Measurements from ENCODE around the gene SUN5. TPM values are rescaled to one million over a fixed set of nuclear protein-coding genes. Genes with fewer than 3 reads are reported as not detected.
"Not testable (repeated sequence)": the region's sequence is repeated elsewhere in the genome, so short reads cannot be mapped to it uniquely, and the experiment has no call there.

SUN5 gene, protein sequence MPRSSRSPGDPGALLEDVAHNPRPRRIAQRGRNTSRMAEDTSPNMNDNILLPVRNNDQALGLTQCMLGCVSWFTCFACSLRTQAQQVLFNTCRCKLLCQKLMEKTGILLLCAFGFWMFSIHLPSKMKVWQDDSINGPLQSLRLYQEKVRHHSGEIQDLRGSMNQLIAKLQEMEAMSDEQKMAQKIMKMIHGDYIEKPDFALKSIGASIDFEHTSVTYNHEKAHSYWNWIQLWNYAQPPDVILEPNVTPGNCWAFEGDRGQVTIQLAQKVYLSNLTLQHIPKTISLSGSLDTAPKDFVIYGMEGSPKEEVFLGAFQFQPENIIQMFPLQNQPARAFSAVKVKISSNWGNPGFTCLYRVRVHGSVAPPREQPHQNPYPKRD
- not detected for total RNA-seq

DNA sequence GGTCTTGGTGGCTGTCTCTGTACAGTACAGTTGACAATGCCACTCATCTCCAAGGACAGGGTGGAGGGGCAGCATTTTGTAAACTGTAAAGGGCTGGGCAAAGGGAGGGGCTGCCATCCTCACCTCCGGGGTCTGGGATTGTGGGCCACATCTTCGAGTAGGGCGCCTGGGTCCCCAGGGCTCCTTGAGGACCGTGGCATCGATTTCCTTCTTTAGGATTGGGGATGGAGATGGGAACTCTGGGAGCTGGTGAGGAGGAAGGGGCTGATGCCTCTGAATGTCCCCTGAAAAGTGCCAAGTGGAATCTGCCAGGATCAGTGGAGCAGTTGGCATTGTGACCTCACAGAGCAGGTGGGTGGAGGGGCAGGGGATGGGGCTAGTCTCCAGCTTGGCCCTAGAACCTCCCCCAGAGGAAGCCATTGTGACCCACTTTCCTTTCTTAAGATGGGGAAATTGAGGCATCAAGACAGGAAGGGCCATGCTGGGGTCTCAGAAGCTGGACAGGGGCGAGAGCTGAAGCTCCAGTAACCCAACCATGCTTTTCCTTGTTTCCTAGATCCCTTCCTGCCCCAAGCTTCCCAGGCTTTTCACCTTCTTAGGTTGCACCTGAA is at the start of gene SUN5:
Gene SUN5, minus strand, starts transcription at position 293 of the 611 bp plus-strand sequence. Its CDS starts 93 bp downstream, at position 200.
- no peak for DNase-seq

DNA sequence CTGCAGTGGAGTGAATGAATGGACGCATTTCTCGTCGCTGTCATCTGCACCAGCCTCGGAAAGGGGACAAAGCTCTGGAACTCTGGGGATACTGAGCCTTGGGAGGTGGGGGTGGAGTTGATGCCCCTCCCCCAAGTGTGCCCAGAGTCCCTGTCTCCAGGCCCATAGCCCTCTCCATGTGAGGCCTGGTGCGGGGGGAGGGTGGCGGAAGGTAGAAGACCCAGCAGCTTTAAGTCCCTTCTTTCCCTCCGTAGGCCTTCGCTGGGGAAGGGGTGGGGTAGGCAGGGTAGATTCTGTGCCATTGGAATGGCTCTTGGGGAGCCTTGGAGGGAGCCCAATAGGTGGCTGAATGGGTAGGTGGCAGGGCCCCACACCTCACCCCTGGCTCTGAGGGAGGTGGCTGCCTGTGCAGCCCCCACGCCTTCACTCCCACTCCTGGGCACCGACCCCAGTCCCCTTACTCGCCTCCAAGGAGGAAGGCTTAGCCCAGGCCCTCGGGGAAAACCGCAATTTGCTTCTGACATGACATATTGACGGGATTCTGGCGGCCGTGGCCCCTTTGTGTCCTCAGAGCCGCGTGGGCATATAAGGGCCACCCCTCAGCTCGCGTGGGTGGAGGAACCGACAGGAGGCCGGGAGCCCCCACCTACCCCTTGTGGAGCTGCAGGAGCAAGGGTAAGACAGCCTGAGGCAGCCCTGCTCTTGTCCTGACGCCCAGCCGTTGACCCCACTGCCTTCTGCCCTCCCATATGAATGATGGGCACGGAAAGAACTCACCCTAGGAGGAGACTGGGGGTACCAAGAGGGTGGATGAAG is 49.3 kb upstream of the SUN5 start, which contains the start of gene BPIFB3:
Gene BPIFB3, plus strand, starts transcription at position 613 of the 816 bp plus-strand sequence. CDS start 1,533 bp downstream, outside the sequence.
- DNase-seq, result no peak

DNA sequence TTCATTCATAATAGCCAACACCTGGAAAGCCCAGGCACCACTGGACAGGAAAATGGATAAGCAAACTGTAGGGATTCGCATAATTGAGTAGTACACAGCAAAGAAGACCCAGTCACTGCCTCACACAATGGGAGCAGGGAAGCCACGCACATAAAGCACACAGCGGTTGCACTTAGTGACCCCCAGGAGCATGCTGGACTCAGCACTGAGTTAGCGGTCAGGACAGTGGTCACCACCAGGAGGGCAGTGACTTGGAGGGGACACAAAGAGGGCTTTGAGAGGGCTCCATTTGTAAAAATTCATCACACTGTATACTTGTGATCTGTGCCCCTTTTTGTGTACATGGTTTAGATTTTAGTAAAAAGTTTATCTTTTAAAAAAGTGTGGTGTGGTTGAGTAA is 47.1 kb upstream of the SUN5 start:
- no peak for DNase-seq

DNA sequence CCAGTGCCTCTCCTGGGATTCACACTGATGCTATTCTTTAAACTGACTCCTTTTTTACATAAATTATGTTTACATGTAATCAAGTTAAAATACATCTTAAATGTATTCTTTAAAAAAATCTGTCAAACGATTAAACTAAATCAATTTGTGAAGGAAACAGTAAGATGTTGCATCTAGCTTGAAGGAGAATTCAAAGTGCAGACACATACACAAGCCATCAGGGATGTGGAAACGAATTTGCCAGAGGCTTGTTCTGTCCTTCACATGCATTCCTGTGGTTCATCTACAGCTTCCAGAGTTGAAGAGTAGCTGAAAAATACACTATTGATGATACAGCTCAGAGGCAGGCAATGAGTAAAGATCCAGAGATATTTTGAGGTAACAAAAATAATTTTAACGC is 42.2 kb upstream of the SUN5 start:
- DNase-seq, result no peak

DNA sequence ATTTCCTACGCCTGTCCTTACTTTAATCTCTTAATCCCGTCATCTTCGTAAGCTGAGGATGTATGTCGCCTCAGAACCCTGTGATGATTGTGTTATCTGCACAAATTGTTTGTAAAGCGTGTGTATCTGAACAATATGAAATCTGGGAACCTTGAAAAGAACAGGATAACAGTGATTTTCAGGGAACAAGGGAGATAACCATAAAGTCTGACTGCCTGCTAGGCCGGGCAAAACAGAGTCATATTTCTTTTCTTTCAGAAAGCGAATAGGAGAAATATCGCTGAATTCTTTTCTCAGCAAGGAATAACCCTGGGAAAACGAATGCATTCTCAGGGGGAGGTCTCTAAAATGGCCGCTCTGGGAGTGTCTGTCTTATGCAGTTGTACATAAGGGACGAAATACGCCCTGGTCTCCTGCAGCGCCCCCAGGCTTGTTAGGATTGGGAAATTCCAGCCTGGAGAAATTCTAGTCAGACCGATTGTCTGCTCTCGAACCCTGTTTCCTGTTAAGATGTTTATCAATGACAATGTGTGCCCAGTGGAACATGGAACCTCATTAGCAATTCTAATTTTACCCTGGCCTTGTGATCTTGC is 41.0 kb upstream of the SUN5 start:
- DNase-seq, result not testable (repeated sequence)

DNA sequence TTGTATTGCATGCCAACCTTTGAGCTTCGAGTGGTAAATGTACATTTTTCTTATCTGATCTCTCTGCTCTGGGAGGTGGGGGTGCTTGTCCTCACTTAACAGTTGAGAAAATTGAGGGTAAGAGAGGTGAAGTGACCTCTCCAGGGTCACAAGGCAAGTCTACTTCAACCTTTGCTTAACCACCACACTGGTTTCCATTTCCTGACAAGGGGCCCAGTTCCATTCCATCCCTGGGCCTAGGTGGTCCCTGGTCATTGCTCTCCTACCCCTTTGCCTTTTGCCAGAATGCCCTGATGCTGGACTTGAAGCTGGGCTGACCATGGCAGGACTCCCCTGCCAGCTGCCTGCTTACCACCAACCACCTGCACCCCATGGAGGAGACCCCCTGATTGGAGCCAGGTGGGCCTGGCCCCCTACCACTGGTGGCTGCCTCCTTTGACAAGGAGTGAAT is 39.5 kb upstream of the SUN5 start:
- DNase-seq, result no peak

DNA sequence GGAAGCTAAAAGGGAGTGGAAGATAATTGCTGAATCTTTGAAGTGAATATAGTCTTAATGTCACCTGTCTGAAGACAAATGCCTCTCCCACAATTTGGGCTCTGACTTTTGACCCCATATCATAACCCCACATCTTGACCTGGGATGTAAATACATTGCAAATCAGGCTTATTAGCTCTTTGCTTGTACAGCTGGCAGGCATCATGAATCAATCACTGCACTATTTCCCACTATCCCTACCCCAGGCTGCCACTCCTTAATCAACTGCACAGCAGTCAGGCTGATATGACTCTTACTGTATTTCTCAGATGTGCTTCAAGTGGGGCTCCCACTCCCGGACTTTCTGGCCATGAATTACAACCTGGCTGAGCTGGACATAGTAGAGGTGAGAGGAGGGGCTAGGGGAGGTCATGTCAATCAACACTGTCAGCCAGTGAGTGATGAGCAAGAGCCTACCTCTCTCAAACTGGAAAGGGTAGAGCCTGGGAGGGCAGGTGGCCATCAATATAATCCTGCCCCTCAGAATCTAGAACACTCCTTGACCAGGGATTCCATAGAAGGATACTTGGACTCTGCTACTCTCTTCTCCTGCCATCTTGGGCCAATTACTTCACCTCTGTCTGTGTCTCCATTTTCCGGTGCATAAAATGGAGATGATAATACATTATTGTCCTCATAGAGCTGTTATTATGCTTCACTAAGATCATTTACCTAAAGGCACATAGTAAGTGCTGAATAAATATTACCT is 38.9 kb upstream of the SUN5 start:
- DNase-seq, result no peak

DNA sequence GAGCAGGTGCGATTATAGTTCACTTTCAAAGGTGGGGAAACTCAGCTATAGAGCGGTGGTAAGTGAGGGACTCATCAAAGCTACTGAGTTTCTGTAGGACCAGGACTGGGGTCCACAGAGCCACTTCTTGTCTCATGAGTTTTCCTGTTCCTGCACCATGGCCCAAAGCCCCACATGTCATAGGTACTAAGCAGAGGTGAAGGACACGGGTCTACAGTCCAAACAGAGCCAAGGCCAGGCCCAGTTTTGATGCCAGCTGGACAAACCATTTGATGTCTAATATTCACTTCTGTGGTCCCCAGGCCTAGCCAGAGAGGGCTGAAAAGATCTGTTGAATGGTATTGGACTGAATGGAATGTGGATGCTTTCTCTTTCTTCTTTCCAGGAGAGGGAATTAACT is 38.2 kb upstream of the SUN5 start:
- no peak for DNase-seq

DNA sequence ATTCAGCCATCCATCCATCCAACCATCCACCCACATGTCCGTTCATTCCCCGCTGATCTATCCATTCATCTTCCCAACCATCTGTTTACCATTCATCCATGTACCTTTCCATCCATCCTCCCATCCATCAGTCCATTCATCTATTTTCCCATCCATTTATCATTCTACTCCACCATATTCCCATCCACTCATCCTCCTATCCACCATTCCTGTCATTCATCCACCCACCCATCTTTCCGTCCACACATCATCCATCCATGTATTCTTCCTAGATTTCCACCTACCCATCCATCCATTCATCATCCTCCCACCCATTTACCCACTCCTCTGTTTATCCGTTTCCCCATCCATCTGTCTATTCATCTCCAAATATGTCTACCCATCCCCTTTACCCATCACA is 34.0 kb upstream of the SUN5 start:
- no peak for DNase-seq

DNA sequence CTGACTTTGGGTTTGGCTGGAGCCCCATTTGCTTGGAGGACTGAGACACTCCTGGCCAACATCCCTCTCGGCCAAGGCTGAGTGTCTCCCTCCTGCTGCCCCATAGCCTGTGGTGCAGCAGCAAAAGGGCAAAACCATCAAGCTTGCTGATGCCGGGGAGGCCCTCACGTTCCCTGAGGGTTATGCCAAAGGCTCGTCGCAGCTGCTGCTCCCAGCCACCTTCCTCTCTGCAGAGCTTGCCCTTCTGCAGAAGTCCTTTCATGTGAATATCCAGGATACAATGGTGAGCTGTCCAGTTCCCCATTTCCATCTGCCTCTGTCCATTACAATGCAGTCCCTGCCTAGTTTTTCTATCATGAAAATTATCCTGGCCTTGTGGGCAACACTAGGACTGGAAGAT is 33.2 kb upstream of the SUN5 start:
- no peak for DNase-seq

DNA sequence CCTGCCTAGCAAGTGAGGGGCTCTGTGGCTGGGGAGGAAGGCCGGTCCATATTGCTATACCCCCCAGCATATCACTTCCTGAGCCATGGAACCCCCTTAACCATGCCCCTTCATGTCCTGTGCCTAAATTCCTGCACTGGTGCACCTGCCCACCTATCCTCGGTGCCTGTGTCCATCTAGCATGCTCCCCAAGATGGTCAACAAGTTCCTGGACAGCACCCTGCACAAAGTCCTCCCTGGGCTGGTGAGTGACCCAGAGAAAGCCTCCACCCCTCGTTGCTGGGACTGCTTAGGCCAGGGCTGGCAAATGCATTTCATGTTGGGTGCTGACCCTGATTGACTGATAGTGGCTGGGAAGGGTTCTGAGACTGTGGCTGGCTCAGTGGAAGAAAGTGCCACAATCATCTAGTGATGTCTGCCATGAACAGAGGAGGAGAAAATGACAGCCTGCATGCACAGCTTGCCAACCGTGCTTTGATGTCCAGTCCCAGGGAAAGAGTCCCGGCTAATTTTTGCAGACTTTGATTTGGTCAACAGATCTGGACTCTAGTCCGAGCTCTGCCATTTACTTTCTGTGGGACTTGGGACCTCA is 30.8 kb upstream of the SUN5 start:
- DNase-seq, result no peak

DNA sequence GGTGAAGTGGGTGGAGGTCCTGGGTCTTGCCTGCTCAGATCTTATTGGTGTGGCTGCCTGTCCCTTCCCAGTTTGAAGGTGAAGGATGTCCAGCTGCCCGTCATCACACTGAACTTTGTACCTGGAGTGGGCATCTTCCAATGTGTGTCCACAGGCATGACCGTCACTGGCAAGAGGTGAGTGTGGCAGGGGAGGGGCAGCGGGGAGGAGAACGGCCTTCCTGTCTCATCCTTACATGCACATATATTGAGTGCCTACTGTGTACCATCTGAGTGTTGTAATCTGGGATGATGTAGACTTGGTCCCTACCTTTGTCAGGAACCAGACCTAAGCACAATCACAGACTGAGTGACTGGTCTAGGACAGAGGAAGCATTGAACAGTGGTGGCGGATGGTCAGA is 29.9 kb upstream of the SUN5 start:
- DNase-seq, result no peak

DNA sequence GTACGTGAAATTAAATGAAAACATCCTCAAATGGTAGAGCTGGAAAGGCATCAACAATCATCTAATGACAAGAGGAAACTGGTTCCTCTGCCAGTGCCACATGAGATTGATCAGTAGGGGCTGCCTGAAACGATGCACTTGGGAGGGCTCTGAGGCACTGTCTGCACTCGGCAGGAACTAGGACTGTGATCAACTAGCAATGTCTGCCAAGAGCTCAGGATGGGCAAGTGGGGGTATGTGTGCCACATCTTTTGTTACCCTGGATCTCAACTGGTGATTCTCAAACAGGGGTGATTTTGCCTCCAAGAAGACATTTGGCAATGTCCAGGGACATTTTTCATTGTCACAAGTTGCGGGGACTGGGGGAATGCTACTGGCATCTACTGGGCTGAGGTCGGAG is 29.1 kb upstream of the SUN5 start:
- DNase-seq, result no peak

DNA sequence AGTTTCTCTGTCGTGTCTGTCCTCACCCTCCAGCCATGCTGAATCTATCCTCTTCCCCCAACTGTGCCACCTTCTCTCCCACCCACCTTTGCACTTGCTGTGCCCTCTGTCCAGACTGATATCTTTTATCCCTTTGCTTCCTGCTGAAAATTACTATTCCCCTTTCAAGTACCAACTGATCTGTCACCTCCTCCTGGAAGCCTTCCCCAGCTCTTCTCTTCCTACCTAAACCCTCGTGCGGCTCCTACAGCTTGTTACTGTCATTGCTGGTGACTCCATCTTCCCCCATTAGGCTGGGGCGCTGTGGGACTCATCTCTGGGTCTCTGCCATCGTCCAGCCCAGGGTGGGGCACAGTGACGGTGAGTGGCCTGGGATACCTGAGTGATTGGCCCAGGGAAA is 28.3 kb upstream of the SUN5 start:
- no peak for DNase-seq

DNA sequence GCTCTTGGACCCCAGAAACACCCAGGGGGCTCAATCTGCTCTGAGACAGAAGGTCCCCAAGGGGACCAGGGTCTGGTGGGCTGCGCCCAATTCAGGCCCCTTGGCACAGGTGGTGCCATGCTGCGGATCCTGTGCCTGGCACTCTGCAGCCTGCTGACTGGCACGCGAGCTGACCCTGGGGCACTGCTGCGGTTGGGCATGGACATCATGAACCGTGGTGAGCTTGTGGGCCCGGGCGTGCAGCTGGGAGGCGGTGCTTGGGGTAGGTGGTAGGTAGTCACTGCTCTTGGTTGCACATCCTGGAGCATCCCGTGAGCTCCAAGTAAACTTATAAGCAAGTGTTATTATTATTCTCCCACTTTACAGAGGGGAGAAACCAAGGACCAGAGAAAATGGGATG is 27.3 kb upstream of the SUN5 start, which contains the start of gene BPIFB6:
Gene BPIFB6, plus strand, starts transcription at position 118 of the 400 bp plus-strand sequence. Its CDS starts 0 bp downstream, at position 118.
- DNase-seq, result no peak

DNA sequence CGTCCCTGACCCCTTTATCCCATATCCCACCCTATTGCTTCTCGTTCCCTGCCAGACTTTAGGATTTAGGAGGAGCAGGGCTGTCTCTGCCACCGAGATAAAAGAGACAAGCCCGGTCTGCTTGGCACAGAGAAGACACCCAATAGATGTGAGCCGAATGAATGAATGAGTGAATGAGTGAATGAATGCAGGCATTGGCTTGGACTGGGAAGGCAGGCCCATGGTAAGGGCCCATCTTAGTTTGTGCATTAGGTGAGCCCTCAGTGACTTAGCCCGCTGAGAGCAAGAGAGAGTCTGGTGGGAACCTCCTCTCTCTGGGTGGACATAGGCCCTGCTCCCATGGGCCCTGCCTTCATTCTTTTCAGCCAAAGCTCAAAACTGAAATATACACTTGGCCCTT is 26.3 kb upstream of the SUN5 start:
- DNase-seq, result no peak

DNA sequence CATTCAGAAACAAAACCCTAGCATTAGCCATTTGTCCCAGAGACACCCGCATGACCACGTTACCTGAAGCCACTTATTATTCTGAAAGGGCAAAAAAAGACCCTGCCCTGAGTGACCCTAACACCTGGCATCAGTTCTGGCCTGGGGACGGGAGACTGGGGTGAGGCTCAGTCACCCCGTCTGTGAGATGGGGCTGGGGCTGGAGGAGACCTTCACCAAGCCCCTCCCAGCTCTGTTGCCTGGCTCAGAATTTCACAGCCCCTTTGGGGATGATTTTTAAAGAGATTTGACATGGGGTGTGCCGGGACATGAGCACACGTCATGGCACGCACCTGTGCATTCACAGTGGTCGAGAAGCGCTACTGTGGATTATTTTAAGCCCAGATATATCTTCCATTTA is 25.8 kb upstream of the SUN5 start:
- no peak for DNase-seq

DNA sequence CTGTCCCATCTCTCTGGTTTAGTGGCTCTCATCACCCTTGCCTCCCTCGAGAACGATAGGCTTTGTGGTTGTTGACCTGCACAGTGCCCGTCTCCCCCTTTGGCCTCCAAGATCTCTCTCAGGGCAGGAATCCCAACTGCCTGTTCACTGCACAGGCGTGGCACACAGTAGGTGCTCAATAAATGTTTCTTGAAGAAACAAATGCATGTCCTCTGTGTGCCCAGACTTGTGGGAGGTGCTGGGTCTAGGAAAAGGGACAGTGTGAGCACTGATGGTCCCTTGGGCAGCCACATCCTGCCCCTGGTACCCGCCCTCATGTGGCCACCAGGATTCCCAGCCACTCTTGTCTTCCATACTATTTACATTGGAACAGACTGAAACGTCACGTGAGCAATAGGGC is 24.6 kb upstream of the SUN5 start:
- no peak for DNase-seq

DNA sequence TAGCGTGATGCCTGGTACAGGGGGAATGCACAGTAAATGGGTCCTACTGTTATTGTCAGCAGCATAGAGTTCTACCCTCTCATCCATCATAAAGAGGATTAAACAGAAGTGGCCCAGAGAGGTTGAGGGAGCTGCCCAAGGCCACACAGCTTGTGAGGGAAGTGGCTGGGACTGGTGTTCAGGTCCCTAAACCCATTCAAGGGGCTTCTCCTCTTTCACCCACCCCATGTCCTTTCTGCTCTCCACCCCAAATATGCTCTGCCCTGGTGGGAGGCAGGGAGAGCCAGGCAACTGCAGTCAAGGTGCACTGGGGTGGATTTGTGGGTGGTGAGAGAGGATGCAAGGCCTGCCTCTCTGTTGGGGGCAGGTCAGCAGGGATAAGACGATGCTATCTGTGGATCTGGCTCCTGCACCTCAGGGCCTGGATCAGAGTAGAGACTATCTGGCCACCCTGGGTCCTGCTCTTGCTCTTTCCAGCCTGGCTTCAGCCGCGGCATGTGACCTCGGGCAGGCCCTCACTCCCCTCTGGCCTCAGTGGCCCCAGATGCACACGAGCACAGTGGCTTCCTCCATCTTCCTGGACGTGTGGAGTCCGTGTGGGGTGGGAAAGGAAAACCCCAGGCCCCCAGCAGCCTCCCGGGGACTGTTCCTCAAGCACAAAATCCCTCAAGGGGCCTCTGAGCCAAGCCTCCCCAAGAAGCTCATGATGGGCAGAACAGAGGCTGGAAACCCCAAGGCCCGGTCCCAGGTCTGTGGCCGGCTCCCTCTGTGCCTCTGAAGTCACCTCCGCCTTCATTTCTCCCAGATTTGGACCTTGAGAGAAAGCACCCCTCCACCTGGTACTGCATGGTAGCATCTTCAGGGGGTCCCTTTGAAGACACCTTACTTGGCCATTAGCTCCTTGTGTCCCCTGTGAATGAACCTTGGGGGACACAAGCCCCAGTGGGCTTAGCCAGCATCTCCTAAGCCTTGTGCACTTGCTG is 23.8 kb upstream of the SUN5 start:
- DNase-seq, result no peak

Measured in effector CD4-positive, alpha-beta T cell (primary cell).